Spinal cord (tissue), 10 donors: ENCODE measurements around the gene TRIM10. TPM values are rescaled to one million over a fixed set of nuclear protein-coding genes. Genes with fewer than 3 reads are reported as not detected.

Source experiments
- DNase-seq, 6 donors: peaks; one replicate each; pipeline versions ENCODE4 v3.0.0 to v3.0.0-alpha.2; 2013 to 2015; ENCODE audit warnings: low spot score in 6 of 6, low read depth in 4 of 6
- H3K27ac ChIP-seq: one replicate; pipeline ENCODE4 v1.5.1; 2013; ENCODE audit warnings: low read depth, low read length, control low read depth
- H3K27me3 ChIP-seq: one replicate; pipeline ENCODE4 v1.6.1; 2013; ENCODE audit warnings: low read length; ENCODE audit not compliant: control insufficient read depth, insufficient read depth
- H3K36me3 ChIP-seq: one replicate; pipeline ENCODE4 v1.6.1; 2013; ENCODE audit warnings: low read length; ENCODE audit not compliant: control insufficient read depth, insufficient read depth
- H3K4me1 ChIP-seq: one replicate; pipeline ENCODE4 v1.6.1; 2013; ENCODE audit warnings: low read length; ENCODE audit not compliant: control insufficient read depth, insufficient read depth
- H3K4me3 ChIP-seq: one replicate; pipeline ENCODE4 v1.5.1; 2013; ENCODE audit warnings: low read depth, low read length, control low read depth
- H3K9me3 ChIP-seq: one replicate; pipeline ENCODE4 v1.6.1; 2013; ENCODE audit warnings: low read length; ENCODE audit not compliant: control insufficient read depth, insufficient read depth
- WGBS: methylation state at CpG from one replicate; pipeline ENCODE4 v1.1.5; 2013; ENCODE audit warnings: missing lambda C conversion rate; ENCODE audit not compliant: insufficient coverage; 5-methylcytosine and 5-hydroxymethylcytosine counted together
- polyA plus RNA-seq, 2 donors: library from polyadenylated mRNA; unstranded; fragments of 120-200 nt; gene quantifications; one replicate each; pipeline ENCODE4 v1.2.1, GENCODE V29; 2013; ENCODE audit not compliant: insufficient read length in 2 of 2
- total RNA-seq, 2 donors: library from RNA; depleted of rRNA in 1 of 2; stranded (reverse); fragments of 120-200 nt in 1 of 2; fragments of >200 nt in 1 of 2; gene quantifications; one replicate each; pipeline versions ENCODE4 v1.2.3 to v1.2.4, GENCODE V29; 2013 to 2014
- donor health status: healthy.

TRIM10 gene
- total and polyA plus RNA-seq, 4 donors, result 0.14 to 2.2 (median 0.56) TPM

- Histone ChIP-seq H3K27ac (no peak overlapping the region), H3K9me3 (no peaks in the 10 kb centered on the region), H3K4me3 (no peak overlapping the region), H3K4me1 (no peaks in the 10 kb centered on the region), H3K36me3 (peaks cover 64% of the 10 kb centered on the region), H3K27me3 (no peaks in the 10 kb centered on the region)
- no peak for DNase-seq
- 97% methylated on average over 11 of the region's 12 CpGs for WGBS
Measured at GRCh38 chr6:30196376-30196775, 35.4 kb upstream of the TRIM10 start.

GRCh38 chr6:30195951-30196350, 34.9 kb upstream of the TRIM10 start:
- Histone ChIP-seq H3K4me1 (no peaks in the 10 kb centered on the region), H3K27ac (no peak overlapping the region), H3K9me3 (no peaks in the 10 kb centered on the region), H3K27me3 (no peaks in the 10 kb centered on the region), H3K4me3 (no peak overlapping the region), H3K36me3 (peaks cover 65% of the 10 kb centered on the region)
- DNase-seq, result no peak
- WGBS, result 100% methylated on average over 1 of the region's 1 CpG

DNA sequence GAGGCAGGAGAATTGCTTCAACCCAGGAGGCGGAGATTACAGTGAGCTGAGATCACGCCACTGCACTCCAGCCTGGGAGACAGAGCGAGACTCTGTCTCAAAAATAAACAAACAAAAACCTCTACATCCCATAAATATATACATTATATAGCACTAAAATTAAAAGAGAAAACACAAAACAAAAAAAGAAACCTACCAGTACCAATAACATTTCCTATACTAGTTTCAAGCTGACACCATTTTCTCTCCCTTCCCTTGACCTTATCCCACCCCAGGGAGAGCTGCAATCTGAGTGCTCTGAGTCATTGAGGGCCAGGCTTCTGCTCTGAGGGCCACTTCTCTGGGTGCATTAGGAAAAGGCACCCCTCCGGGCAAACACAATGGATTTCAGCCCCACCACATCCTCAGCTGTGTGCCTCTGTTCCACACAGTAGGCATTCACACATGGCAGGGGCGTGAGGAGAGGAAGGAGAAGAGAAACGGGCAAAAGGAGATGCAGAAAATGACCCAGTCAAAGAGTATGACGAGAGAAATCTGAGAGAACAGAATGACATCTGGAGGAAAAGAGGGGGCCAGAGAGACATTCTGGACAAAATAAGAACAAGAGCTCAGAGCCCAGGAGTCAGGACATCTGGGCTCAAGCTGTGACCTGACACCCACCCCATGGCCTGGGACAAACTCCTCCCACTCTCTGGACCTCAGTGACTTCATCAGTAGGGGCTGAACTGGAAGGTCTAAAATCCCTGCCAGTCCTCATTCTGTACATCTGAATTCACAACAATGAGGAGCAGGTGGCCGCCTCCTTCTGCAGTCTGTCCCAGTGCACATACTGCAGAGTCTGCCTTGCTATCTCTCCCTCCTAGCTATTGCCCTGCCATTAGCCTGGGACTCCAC, 34.0 kb upstream of the TRIM10 start:
- no peaks in the 10 kb centered on the region for H3K4me1 ChIP-seq
- WGBS, result 76% methylated on average over 5 of the region's 8 CpGs
- no peak for DNase-seq
- H3K27me3 ChIP-seq, result no peaks in the 10 kb centered on the region
- no peak overlapping the region for H3K27ac ChIP-seq
- H3K4me3 ChIP-seq, result no peak overlapping the region
- no peaks in the 10 kb centered on the region for H3K9me3 ChIP-seq
- H3K36me3 ChIP-seq, result peaks cover 64% of the 10 kb centered on the region

- Histone ChIP-seq H3K9me3 (no peaks in the 10 kb centered on the region), H3K27ac (no peak overlapping the region), H3K4me1 (no peaks in the 10 kb centered on the region), H3K36me3 (peaks cover 60% of the 10 kb centered on the region), H3K27me3 (no peaks in the 10 kb centered on the region), H3K4me3 (no peak overlapping the region)
- DNase-seq, result no peak
- WGBS, result 95% methylated on average over 7 of the region's 7 CpGs
Measured at GRCh38 chr6:30192076-30192475, 31.1 kb upstream of the TRIM10 start.

DNA sequence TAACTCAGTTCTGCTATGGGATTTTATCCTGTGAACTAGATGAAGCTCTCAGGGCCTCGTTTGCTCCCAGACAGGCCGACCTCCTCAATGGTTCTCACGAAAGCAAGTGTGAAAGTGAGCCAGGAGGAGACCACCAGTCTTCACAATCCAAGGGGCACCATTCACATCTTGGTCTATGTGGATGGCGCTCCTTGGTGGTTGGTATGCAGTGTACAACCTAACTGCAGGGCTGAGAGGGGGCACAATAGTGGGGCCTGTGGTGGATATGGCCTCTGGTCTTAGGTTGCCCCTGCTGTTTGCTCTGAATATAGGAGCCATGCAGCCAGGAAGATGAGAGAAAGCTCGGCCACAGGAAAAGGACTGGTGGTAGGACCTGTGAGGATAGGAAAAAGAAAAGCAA, 27.5 kb upstream of the TRIM10 start:
- WGBS, result 94% methylated on average over 5 of the region's 5 CpGs

GRCh38 chr6:30185846-30186484, 25.0 kb upstream of the TRIM10 start:
- Histone ChIP-seq H3K4me1 (no peaks in the 10 kb centered on the region), H3K27me3 (no peaks in the 10 kb centered on the region), H3K4me3 (no peak overlapping the region), H3K36me3 (peaks cover 47% of the 10 kb centered on the region), H3K9me3 (no peaks in the 10 kb centered on the region), H3K27ac (no peak overlapping the region)
- WGBS, result 96% methylated on average over 19 of the region's 20 CpGs
- DNase-seq, result no peak

More for the DNA sequence above, 27.5 kb upstream of the TRIM10 start:
- H3K36me3 ChIP-seq, result peaks cover 58% of the 10 kb centered on the region
- H3K4me3 ChIP-seq, result no peak overlapping the region
- DNase-seq, result no peak
- no peak overlapping the region for H3K27ac ChIP-seq
- no peaks in the 10 kb centered on the region for H3K9me3 ChIP-seq
- no peaks in the 10 kb centered on the region for H3K4me1 ChIP-seq
- H3K27me3 ChIP-seq, result no peaks in the 10 kb centered on the region

DNA sequence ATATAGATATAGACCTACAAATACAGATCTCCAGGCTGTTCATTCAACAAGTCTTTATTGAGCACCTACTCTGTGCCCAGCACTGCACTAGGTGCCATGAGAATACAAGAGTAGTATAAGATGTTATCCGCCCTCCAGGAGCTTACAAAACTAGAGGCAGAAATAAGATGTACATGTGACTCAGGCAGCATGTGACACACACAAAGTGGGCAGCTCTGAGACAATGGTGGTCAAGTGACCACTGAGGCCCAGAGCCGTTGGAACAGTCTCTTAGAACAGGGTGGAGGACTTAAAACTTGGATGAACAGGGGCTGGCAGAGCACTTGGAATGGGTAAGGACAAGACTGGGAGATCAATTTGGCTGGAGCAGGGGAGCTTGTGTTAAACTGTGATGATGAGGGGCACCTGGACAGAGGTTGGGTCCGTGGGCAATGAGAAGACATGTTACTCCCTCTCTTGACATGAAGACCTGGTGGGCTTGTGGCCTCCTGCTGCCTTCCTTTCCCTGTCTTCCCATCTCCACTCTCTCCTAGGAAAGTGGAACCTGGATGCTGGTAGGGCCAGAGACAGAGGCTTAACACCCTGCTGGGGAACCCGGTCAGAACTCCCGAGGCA, 23.5 kb upstream of the TRIM10 start:
- DNase-seq, result no peak
- no peaks in the 10 kb centered on the region for H3K27me3 ChIP-seq
- H3K4me1 ChIP-seq, result no peaks in the 10 kb centered on the region
- peaks cover 2% of the 10 kb centered on the region for H3K9me3 ChIP-seq
- no peak overlapping the region for H3K4me3 ChIP-seq
- peaks cover 37% of the 10 kb centered on the region for H3K36me3 ChIP-seq
- no peak overlapping the region for H3K27ac ChIP-seq
- WGBS, result 94% methylated on average over 2 of the region's 5 CpGs

- WGBS, result no CpG with 5 or more reads among the region's 1 CpG
- no peaks in the 10 kb centered on the region for H3K4me1 ChIP-seq
- no peak for DNase-seq
- peaks cover 2% of the 10 kb centered on the region for H3K9me3 ChIP-seq
- H3K4me3 ChIP-seq, result no peak overlapping the region
- H3K36me3 ChIP-seq, result peaks cover 8% of the 10 kb centered on the region
- H3K27me3 ChIP-seq, result peaks cover under 1% of the 10 kb centered on the region
- H3K27ac ChIP-seq, result no peak overlapping the region
Measured at GRCh38 chr6:30180145-30180544, 19.1 kb upstream of the TRIM10 start.

DNA sequence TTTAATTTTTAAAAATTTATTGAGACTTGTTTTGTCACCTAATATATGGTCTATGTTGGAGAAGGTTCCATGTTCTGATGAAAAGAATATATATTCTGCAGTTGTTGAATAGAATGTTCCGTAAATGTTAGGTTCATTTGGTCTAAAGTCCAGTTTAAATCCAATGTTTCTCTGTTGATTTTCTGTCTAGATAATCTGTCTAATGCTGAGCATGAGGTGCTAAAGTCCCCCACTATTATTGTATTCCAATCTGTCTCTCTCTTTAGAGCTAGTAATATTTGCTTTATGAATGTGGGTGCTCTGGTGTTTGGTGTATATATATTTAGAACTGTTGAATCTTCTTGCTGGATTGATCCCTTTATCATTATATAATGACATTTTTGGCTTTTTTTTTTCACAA, 17.8 kb upstream of the TRIM10 start:
- no peak overlapping the region for H3K4me3 ChIP-seq
- peaks cover 2% of the 10 kb centered on the region for H3K9me3 ChIP-seq
- H3K36me3 ChIP-seq, result no peaks in the 10 kb centered on the region
- H3K27me3 ChIP-seq, result peaks cover 8% of the 10 kb centered on the region
- no peaks in the 10 kb centered on the region for H3K4me1 ChIP-seq
- WGBS, result no CpG with 5 or more reads among the region's 1 CpG
- no peak overlapping the region for H3K27ac ChIP-seq
- DNase-seq, result no peak
